ENCODE results near the gene ANKS1B.

DNA sequence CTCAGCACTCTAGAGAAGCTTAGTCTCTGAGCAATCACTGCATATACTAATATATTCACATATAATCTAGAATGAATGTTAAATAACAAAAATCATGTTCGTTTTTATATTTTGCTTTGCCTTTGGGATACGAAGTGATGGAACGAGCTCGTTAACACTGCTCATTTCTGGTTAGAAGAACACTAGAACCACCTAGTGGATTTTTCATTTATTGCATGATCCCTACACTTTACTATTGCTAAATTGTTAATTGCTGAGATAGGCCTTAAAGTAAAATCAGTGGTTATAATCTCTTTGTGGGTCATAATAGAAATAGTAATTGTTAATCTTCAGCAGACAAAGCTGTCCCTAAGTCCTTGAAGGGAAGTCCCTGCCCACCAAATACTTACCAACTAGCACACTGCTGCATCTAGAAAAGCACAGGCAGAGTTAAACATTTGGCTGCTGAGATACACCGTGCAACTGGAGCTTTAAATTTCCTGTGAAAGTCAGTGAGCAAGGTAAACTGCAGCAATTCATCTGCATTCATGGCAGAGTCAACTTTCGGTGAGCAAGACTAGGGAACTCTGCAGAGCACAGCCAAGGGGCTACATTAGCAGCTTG is 985.9 kb downstream of the ANKS1B start:
- TF ChIP-seq, protein P1, sequence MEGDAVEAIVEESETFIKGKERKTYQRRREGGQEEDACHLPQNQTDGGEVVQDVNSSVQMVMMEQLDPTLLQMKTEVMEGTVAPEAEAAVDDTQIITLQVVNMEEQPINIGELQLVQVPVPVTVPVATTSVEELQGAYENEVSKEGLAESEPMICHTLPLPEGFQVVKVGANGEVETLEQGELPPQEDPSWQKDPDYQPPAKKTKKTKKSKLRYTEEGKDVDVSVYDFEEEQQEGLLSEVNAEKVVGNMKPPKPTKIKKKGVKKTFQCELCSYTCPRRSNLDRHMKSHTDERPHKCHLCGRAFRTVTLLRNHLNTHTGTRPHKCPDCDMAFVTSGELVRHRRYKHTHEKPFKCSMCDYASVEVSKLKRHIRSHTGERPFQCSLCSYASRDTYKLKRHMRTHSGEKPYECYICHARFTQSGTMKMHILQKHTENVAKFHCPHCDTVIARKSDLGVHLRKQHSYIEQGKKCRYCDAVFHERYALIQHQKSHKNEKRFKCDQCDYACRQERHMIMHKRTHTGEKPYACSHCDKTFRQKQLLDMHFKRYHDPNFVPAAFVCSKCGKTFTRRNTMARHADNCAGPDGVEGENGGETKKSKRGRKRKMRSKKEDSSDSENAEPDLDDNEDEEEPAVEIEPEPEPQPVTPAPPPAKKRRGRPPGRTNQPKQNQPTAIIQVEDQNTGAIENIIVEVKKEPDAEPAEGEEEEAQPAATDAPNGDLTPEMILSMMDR (IDR thresholded peaks at IDR 0.05), result peak; percentile 54 to 72 (median 62)
- no peak for TF ChIP-seq POLR2A (IDR thresholded peaks at IDR 0.05)
